Measurements from ENCODE around the gene METTL25.

METTL25 gene

DNA sequence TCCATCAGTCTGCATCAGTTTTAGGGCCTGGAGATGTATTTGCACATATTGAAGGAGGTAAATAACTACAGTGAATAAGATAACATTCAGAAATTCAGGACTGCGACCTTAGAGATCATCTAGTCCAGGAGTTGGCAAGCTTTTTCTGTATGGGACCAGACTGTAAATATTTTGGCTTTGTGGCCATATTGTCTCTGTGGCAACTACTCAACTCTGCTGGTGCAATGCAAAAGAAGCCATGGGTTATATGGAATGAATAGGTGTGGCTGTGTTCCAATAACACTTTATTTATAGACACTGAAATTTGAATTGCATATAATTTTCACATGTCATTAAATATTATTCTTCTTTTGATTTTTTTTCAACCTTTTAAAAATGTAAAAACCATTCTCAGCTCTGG lies 156.6 kb downstream of the METTL25 start:
- H3K27ac ChIP-seq = no peak overlapping the region
- no peak for TF ChIP-seq ZFX (IDR thresholded peaks at IDR 0.05)
- TF ChIP-seq, protein P1, sequence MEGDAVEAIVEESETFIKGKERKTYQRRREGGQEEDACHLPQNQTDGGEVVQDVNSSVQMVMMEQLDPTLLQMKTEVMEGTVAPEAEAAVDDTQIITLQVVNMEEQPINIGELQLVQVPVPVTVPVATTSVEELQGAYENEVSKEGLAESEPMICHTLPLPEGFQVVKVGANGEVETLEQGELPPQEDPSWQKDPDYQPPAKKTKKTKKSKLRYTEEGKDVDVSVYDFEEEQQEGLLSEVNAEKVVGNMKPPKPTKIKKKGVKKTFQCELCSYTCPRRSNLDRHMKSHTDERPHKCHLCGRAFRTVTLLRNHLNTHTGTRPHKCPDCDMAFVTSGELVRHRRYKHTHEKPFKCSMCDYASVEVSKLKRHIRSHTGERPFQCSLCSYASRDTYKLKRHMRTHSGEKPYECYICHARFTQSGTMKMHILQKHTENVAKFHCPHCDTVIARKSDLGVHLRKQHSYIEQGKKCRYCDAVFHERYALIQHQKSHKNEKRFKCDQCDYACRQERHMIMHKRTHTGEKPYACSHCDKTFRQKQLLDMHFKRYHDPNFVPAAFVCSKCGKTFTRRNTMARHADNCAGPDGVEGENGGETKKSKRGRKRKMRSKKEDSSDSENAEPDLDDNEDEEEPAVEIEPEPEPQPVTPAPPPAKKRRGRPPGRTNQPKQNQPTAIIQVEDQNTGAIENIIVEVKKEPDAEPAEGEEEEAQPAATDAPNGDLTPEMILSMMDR (conservative IDR thresholded peaks at IDR 0.05) = no peak

DNA sequence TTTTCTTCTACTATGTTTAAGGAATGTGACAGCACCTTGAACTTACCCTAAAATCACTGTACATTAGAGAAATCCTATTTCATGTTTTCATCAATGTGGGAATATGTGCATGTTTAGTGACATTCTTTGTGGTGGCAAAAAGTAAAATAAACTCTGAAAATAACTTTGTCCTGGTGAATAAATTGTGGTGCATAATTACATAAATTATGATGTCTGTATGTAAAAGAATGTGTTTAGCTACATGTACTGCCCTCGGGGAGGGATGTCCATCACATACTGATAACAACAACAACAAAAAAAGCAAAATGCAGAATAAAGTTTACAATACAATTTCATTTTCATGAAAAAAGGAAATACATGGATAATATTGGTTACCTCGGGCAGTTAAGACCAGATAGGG lies 157.3 kb downstream of the METTL25 start:
- TF ChIP-seq, protein P1 (conservative IDR thresholded peaks at IDR 0.05) = no peak
- TF ChIP-seq ZFX (IDR thresholded peaks at IDR 0.05) = no peak
- H3K27ac ChIP-seq = no peak overlapping the region

DNA sequence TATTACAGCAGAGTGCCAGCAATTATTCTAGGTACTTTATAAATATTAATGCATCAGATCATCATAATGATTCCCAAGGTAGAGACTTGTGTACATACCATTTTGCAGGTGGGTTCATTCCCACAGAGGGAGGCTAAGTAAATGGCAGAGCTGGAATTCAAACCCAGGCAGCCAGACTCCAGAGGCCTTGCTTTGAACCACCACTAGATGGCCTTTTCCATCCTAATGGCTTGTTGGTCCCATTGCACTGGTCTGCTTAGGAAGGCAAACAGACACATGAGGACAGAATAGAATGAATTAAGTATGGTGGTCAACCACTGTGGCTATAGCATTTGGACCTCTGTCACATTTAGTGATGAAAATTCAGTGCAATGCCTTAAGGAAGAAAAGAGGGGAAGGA lies 158.7 kb downstream of the METTL25 start:
- TF ChIP-seq, protein P1 (conservative IDR thresholded peaks at IDR 0.05) = peak; percentile 75
- TF ChIP-seq ZFX (IDR thresholded peaks at IDR 0.05) = no peak
- H3K27ac ChIP-seq = no peak overlapping the region

DNA sequence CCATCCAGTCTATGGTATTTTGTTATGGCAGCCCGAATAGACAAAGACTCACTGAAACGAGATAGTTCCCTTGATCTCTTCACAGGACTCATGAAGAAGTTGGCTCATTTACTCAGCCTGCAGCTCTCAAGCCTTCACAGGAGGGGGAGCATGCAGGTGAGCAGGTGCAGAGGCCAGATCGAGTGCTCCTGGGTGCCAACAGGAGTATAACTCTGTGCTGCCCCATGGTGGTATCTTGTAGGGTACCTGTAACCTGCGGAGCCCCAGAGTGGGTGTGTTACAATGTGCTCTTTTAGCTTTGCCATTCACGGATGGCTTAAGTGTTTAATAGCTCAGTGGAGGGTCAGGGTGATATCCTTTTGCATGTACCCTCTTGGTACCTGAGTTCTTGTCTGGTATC lies 159.5 kb downstream of the METTL25 start:
- no peak overlapping the region for H3K27ac ChIP-seq
- TF ChIP-seq ZFX (IDR thresholded peaks at IDR 0.05) = no peak
- TF ChIP-seq, protein P1 (conservative IDR thresholded peaks at IDR 0.05) = no peak

DNA sequence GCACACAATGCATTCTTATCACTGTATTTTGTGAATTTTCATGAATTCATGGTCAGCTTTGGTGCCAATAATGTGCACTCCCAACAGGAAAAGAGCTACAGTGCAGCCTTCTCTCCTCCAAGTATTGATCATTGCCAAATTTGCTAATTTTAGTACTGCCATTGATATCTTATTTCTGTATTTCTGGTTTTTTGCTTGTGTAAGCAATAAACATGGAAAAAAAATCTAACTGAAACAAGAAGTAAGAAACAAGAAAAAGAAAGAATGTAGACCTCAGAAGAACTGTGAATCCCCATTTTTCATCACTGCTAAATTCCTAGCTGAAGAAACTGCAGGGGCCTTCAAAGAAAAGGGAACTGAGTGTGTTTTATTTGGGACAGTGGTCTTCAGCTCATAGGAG lies 161.2 kb downstream of the METTL25 start:
- TF ChIP-seq, protein P1 (conservative IDR thresholded peaks at IDR 0.05) = no peak
- TF ChIP-seq ZFX (IDR thresholded peaks at IDR 0.05) = no peak
- no peak overlapping the region for H3K27ac ChIP-seq

DNA sequence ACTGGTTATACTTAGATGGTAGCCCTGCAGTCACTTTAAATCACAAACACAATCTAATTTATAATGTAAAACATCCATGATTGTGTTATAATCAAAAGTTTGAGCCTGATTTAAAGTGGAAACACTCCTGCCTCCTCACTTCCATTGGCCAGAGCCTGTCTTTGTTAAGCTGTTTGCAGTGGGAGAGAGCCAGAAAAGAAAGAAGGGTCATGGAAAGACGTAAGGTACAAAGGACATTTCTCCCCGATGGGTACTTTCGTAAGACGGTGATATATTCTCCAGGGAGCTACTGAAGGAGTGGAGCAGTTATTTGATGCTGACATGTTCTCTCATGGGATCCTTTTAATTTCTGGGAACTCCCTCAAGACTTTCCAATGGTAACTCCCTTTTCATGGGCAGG lies 164.0 kb downstream of the METTL25 start:
- H3K27ac ChIP-seq = no peak overlapping the region
- TF ChIP-seq, protein P1 (conservative IDR thresholded peaks at IDR 0.05) = no peak
- TF ChIP-seq ZFX (IDR thresholded peaks at IDR 0.05) = no peak

DNA sequence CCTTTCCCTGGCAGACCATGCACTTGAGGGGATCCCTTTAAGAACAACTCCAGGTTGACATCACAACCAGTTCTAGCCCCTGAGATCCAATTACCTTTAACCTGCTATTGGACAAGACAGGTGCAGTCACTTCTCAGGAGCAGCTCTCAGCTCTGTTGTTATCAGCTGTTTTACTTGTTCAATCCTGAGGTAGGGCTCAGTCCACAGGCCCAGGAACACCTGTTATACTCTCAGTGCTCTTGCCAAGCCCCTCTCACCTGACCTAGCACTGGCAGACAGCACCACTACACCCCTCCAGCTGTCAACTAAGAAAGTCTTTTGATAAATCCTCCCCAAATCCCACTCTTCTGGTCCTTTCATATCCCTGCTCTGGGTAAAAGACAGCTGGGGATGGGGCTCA lies 164.4 kb downstream of the METTL25 start:
- no peak overlapping the region for H3K27ac ChIP-seq
- TF ChIP-seq, protein P1 (conservative IDR thresholded peaks at IDR 0.05) = no peak

Measured in C4-2B (cell line).